Measurements from ENCODE around the gene TPMT.

Gene TPMT

GRCh38 chr6:18142591-18142861 is 12.4 kb downstream of the TPMT start:
- H3K4me2 ChIP-seq (ENCODE audit: low read length): no peak overlapping the region
- TF ChIP-seq EZH2 (IDR thresholded peaks at IDR 0.05; ENCODE audit: borderline replicate concordance, low read length) (no peak), CTCF (IDR thresholded peaks at IDR 0.05; ENCODE audit: low read length) (no peak)

GRCh38 chr6:18141805-18142590 is 12.9 kb downstream of the TPMT start:
- no peak overlapping the region for H2AFZ ChIP-seq (ENCODE audit: low read length)
- H3K36me3 ChIP-seq (ENCODE audit: insufficient read depth, low read length): peaks cover 57% of the 10 kb centered on the region
- H3K79me2 ChIP-seq (ENCODE audit: insufficient read depth, low read length): no peaks in the 10 kb centered on the region

More at GRCh38 chr6:18142591-18142861, 12.4 kb downstream of the TPMT start:
- Histone ChIP-seq H3K79me2 (ENCODE audit: insufficient read depth, low read length) (no peaks in the 10 kb centered on the region), H4K20me1 (ENCODE audit: insufficient read depth, low read length) (no peaks in the 10 kb centered on the region), H3K4me3 (ENCODE audit: low read depth, low read length, poor library complexity, severe bottlenecking) (no peak overlapping the region), H3K27ac (ENCODE audit: low read depth, low read length, poor library complexity, severe bottlenecking) (no peak overlapping the region), H3K36me3 (ENCODE audit: insufficient read depth, low read length) (peaks cover 58% of the 10 kb centered on the region), H3F3A (ENCODE audit: insufficient read depth, low read length) (no peaks in the 10 kb centered on the region), H3K27me3 (ENCODE audit: insufficient read depth, low read length) (no peaks in the 10 kb centered on the region), H2AFZ (ENCODE audit: low read length) (no peak overlapping the region), H3K9me2 (ENCODE audit: low read depth, low read length) (no peaks in the 10 kb centered on the region), H3K9ac (ENCODE audit: low read length) (no peak overlapping the region), H3K4me1 (ENCODE audit: insufficient read depth, low read length, severe bottlenecking) (no peaks in the 10 kb centered on the region), H3K9me3 (ENCODE audit: low read length) (no peaks in the 10 kb centered on the region)

GRCh38 chr6:18139935-18140621 is 14.8 kb downstream of the TPMT start:
- Histone ChIP-seq H3K9me3 (ENCODE audit: low read length) (no peaks in the 10 kb centered on the region), H3F3A (ENCODE audit: insufficient read depth, low read length) (no peaks in the 10 kb centered on the region), H3K36me3 (ENCODE audit: insufficient read depth, low read length) (peaks cover 48% of the 10 kb centered on the region), H4K20me1 (ENCODE audit: insufficient read depth, low read length) (no peaks in the 10 kb centered on the region), H3K4me3 (ENCODE audit: low read depth, low read length, poor library complexity, severe bottlenecking) (no peak overlapping the region), H3K9me2 (ENCODE audit: low read depth, low read length) (no peaks in the 10 kb centered on the region), H3K27ac (ENCODE audit: low read depth, low read length, poor library complexity, severe bottlenecking) (no peak overlapping the region), H3K4me1 (ENCODE audit: insufficient read depth, low read length, severe bottlenecking) (no peaks in the 10 kb centered on the region), H3K79me2 (ENCODE audit: insufficient read depth, low read length) (no peaks in the 10 kb centered on the region), H2AFZ (ENCODE audit: low read length) (no peak overlapping the region), H3K9ac (ENCODE audit: low read length) (no peak overlapping the region), H3K27me3 (ENCODE audit: insufficient read depth, low read length) (no peaks in the 10 kb centered on the region), H3K4me2 (ENCODE audit: low read length) (no peak overlapping the region)
- TF ChIP-seq CTCF (IDR thresholded peaks at IDR 0.05; ENCODE audit: low read length) (no peak), EZH2 (IDR thresholded peaks at IDR 0.05; ENCODE audit: borderline replicate concordance, low read length) (no peak)

More at GRCh38 chr6:18141805-18142590, 12.9 kb downstream of the TPMT start:
- H3K4me3 ChIP-seq (ENCODE audit: low read depth, low read length, poor library complexity, severe bottlenecking): no peak overlapping the region
- H3K9me3 ChIP-seq (ENCODE audit: low read length): no peaks in the 10 kb centered on the region
- no peaks in the 10 kb centered on the region for H3K9me2 ChIP-seq (ENCODE audit: low read depth, low read length)
- no peaks in the 10 kb centered on the region for H3K27me3 ChIP-seq (ENCODE audit: insufficient read depth, low read length)
- H3K27ac ChIP-seq (ENCODE audit: low read depth, low read length, poor library complexity, severe bottlenecking): no peak overlapping the region
- H4K20me1 ChIP-seq (ENCODE audit: insufficient read depth, low read length): no peaks in the 10 kb centered on the region
- H3K4me2 ChIP-seq (ENCODE audit: low read length): no peak overlapping the region
- no peaks in the 10 kb centered on the region for H3K4me1 ChIP-seq (ENCODE audit: insufficient read depth, low read length, severe bottlenecking)
- H3F3A ChIP-seq (ENCODE audit: insufficient read depth, low read length): no peaks in the 10 kb centered on the region
- no peak overlapping the region for H3K9ac ChIP-seq (ENCODE audit: low read length)
- TF ChIP-seq EZH2 (IDR thresholded peaks at IDR 0.05; ENCODE audit: borderline replicate concordance, low read length) (no peak), CTCF (IDR thresholded peaks at IDR 0.05; ENCODE audit: low read length) (no peak)
